H1 (cell line): ENCODE results near the gene COX5A. TPM values are rescaled to one million over a fixed set of nuclear protein-coding genes. Genes with fewer than 3 reads are reported as not detected.

Experiments
- CTCF ChIA-PET: fragments of 300-600 bp; sonication (Branson Sonifier 250); formaldehyde crosslinking; loops from one replicate; lab custom pipeline; 2021; ENCODE audit not compliant: partially characterized antibody; lab: Charles Lee
- POLR2A ChIA-PET: fragments of 300-600 bp; sonication (Branson Sonifier 250); formaldehyde crosslinking; loops from one replicate; lab custom pipeline; 2021; ENCODE audit warnings: inconsistent platforms; ENCODE audit not compliant: partially characterized antibody; lab: Charles Lee
- DNase-seq, 2 experiments: peaks; one replicate each; pipeline versions ENCODE4 v3.0.0 to v3.0.0-alpha.2; 2010 to 2022; ENCODE audit warnings: low spot score in 2 of 2, low read depth in 1 of 2, mixed read lengths in 1 of 2
- FAIRE-seq: peaks from 2 replicates; lab custom pipeline; 2011; peaks lifted over from hg19 to GRCh38; lab: Jason Lieb, UNC
- H2AFZ ChIP-seq: 2 replicates; pipeline ENCODE4 v1.8.1; 2012; ENCODE audit warnings: low read length, inconsistent platforms
- H2AK5ac ChIP-seq: 2 replicates; pipeline ENCODE4 v1.6.1; 2013; ENCODE audit warnings: low read depth, low read length
- H2BK120ac ChIP-seq: replicated peaks from 2 replicates; pipeline ENCODE3; 2013; ENCODE audit warnings: low read depth, low read length, inconsistent platforms
- H2BK12ac ChIP-seq: 2 replicates; pipeline ENCODE4 v1.6.1; 2013; ENCODE audit warnings: low read depth, low read length
- H2BK15ac ChIP-seq: 2 replicates; pipeline ENCODE4 v1.6.1; 2013; ENCODE audit warnings: low read length
- H2BK20ac ChIP-seq: 2 replicates; pipeline ENCODE4 v1.6.1; 2013; ENCODE audit warnings: low read length
- H2BK5ac ChIP-seq: 2 replicates; pipeline ENCODE4 v1.6.1; 2013; ENCODE audit warnings: low read depth, low read length
- H3K14ac ChIP-seq: 2 replicates; pipeline ENCODE4 v1.6.1; 2013; ENCODE audit warnings: inconsistent platforms; ENCODE audit not compliant: insufficient read length
- H3K18ac ChIP-seq: 2 replicates; pipeline ENCODE4 v1.6.1; 2013; ENCODE audit warnings: low read length; ENCODE audit errors: extremely low read depth
- H3K23ac ChIP-seq: 2 replicates; pipeline ENCODE4 v1.6.1; 2013; ENCODE audit warnings: inconsistent platforms; ENCODE audit not compliant: insufficient read length
- H3K23me2 ChIP-seq: 2 replicates; pipeline ENCODE4 v1.6.1; 2013; ENCODE audit warnings: low read depth, low read length
- H3K27ac ChIP-seq: 2 replicates; pipeline ENCODE4 v1.6.1; 2011; ENCODE audit warnings: low read depth, low read length, inconsistent platforms
- H3K27me3 ChIP-seq, 4 experiments: replicated peaks in 1 of 4; 1 replicate in 1 of 4; 2 replicates in 3 of 4; pipeline versions ENCODE4 v1.6.1 to v1.8.1; 2011 to 2013; ENCODE audit warnings: low read length in 3 of 4, mild to moderate bottlenecking in 3 of 4, inconsistent platforms in 2 of 4, mixed read lengths in 2 of 4, moderate library complexity in 1 of 4; ENCODE audit not compliant: control insufficient read depth in 3 of 4, insufficient read depth in 3 of 4; ENCODE audit errors: extremely low read depth in 1 of 4
- H3K36me3 ChIP-seq, 4 experiments: 2 replicates each; pipeline versions ENCODE4 v1.6.1 to v1.8.1; 2011 to 2013; ENCODE audit warnings: mild to moderate bottlenecking in 4 of 4, low read length in 3 of 4, moderate library complexity in 2 of 4, control low read depth in 1 of 4, inconsistent platforms in 1 of 4; ENCODE audit not compliant: insufficient read depth in 4 of 4, control insufficient read depth in 2 of 4
- H3K4ac ChIP-seq: replicated peaks from 2 replicates; pipeline ENCODE3; 2013; ENCODE audit warnings: low read length, low read depth, mixed read lengths, inconsistent platforms; ENCODE audit not compliant: insufficient read length
- H3K4me1 ChIP-seq, 4 experiments: replicated peaks in 1 of 4; 1 replicate in 1 of 4; 2 replicates in 3 of 4; pipeline versions ENCODE4 v1.6.1 to v1.8.1; 2011 to 2013; ENCODE audit warnings: low read length in 3 of 4, inconsistent platforms in 2 of 4, mixed read lengths in 1 of 4; ENCODE audit not compliant: insufficient read depth in 4 of 4, control insufficient read depth in 3 of 4
- H3K4me2 ChIP-seq, 2 experiments: 2 replicates each; pipeline versions ENCODE4 v1.6.1 to v1.8.1; 2011 to 2013; ENCODE audit warnings: low read depth in 2 of 2, low read length in 2 of 2, control low read depth in 1 of 2, inconsistent platforms in 1 of 2, mild to moderate bottlenecking in 1 of 2; ENCODE audit not compliant: insufficient read depth in 1 of 2
- H3K4me3 ChIP-seq, 4 experiments: fragments of 200-600, 300-600 bp in 1 of 4; sonication (generic), shearing (Covaris generic), sonication (Bioruptor Twin) in 1 of 4; 2 replicates each; pipeline versions ENCODE4 v1.5.1 to v1.8.1; 2011 to 2016; ENCODE audit warnings: low read length in 4 of 4, low read depth in 3 of 4, control low read depth in 2 of 4, inconsistent platforms in 2 of 4, mild to moderate bottlenecking in 2 of 4, mixed read lengths in 1 of 4, moderate library complexity in 1 of 4; ENCODE audit not compliant: insufficient read depth in 2 of 4; ENCODE audit errors: extremely low read depth in 1 of 4
- H3K56ac ChIP-seq: replicated peaks from 2 replicates; pipeline ENCODE3; 2013; ENCODE audit warnings: low read depth, mild to moderate bottlenecking, mixed read lengths, low read length, inconsistent platforms; ENCODE audit not compliant: insufficient read length
- H3K79me1 ChIP-seq: 2 replicates; pipeline ENCODE4 v1.6.1; 2013; ENCODE audit warnings: low read depth, low read length, control low read depth
- H3K79me2 ChIP-seq, 2 experiments: 2 replicates each; pipeline versions ENCODE4 v1.6.1 to v1.8.1; 2012 to 2013; ENCODE audit warnings: low read length in 2 of 2, mild to moderate bottlenecking in 2 of 2, inconsistent platforms in 1 of 2; ENCODE audit not compliant: insufficient read depth in 2 of 2, control insufficient read depth in 1 of 2
- H3K9ac ChIP-seq, 4 experiments: replicated peaks in 1 of 4; 1 replicate in 1 of 4; 2 replicates in 3 of 4; pipeline versions ENCODE4 v1.6.1 to v1.8.1; 2011 to 2013; ENCODE audit warnings: low read depth in 3 of 4, low read length in 3 of 4, control low read depth in 2 of 4, mild to moderate bottlenecking in 2 of 4, moderate library complexity in 2 of 4, inconsistent platforms in 1 of 4; ENCODE audit errors: extremely low read depth in 1 of 4
- H3K9me3 ChIP-seq, 2 experiments: 2 replicates each; pipeline versions ENCODE4 v1.6.1 to v1.8.1; 2012 to 2013; ENCODE audit warnings: mild to moderate bottlenecking in 2 of 2, moderate library complexity in 2 of 2, control low read depth in 1 of 2, inconsistent platforms in 1 of 2, low read depth in 1 of 2, low read length in 1 of 2, mixed read lengths in 1 of 2; ENCODE audit not compliant: insufficient read depth in 2 of 2
- H4K20me1 ChIP-seq, 2 experiments: replicated peaks in 1 of 2; 2 replicates each; pipeline versions ENCODE3 to v1.8.1; 2011 to 2013; ENCODE audit warnings: inconsistent platforms in 2 of 2, low read length in 2 of 2, mild to moderate bottlenecking in 1 of 2; ENCODE audit not compliant: insufficient read depth in 2 of 2, control insufficient read depth in 1 of 2
- H4K5ac ChIP-seq: 2 replicates; pipeline ENCODE4 v1.6.1; 2013; ENCODE audit warnings: low read length, low read depth, mixed read lengths, inconsistent platforms; ENCODE audit not compliant: insufficient read length
- H4K8ac ChIP-seq: 2 replicates; pipeline ENCODE4 v1.8.0; 2013; ENCODE audit warnings: mild to moderate bottlenecking, moderate library complexity, low read length, inconsistent platforms; ENCODE audit not compliant: insufficient read depth; ENCODE audit errors: extremely low read depth
- H4K91ac ChIP-seq: replicated peaks from 2 replicates; pipeline ENCODE3; 2013; ENCODE audit warnings: low read length, mixed read lengths, inconsistent platforms; ENCODE audit not compliant: insufficient read length
- BRCA1 ChIP-seq: IDR thresholded peaks from 2 replicates; pipeline ENCODE4 v1.6.1; 2012; ENCODE audit warnings: low read depth, low read length, improper control_type of control experiment
- TAF1 ChIP-seq: IDR thresholded peaks from 2 replicates; pipeline ENCODE4 v1.6.1; 2011; ENCODE audit warnings: mild to moderate bottlenecking, low read depth, low read length
- TBP ChIP-seq: IDR thresholded peaks from 2 replicates; pipeline ENCODE4 v1.6.1; 2011; ENCODE audit warnings: low read depth, low read length, improper control_type of control experiment
- WGBS, 2 experiments: shearing (Covaris generic) in 1 of 2; methylation state at CpG; one replicate each; pipeline versions ENCODE4 v1.1.6 to v1.1.7; 2013 to 2015; ENCODE audit warnings: low lambda C conversion rate in 2 of 2, mixed read lengths in 2 of 2, inconsistent platforms in 1 of 2, low coverage in 1 of 2, missing lambda C conversion rate in 1 of 2; ENCODE audit not compliant: insufficient replicate concordance in 2 of 2, insufficient coverage in 1 of 2, insufficient read length in 1 of 2; ENCODE audit errors: extremely low coverage in 1 of 2, missing lambda C conversion rate in 1 of 2; 5-methylcytosine and 5-hydroxymethylcytosine counted together
- polyA plus RNA-seq, 7 experiments: library from polyadenylated mRNA; depleted of rRNA in 3 of 7; stranded (reverse) in 5 of 7; unstranded in 2 of 7; fragments of >200 nt in 5 of 7; fragments of 200-250 nt in 2 of 7; gene quantifications; 1 replicate in 5 of 7; 2 replicates in 1 of 7; 4 replicates in 1 of 7; pipeline versions ENCODE4 v1.2.1 to v1.2.3, GENCODE V29; 2011 to 2013; ENCODE audit warnings: missing spikeins in 2 of 7, mixed read lengths in 2 of 7
- total RNA-seq: library from RNA; stranded (reverse); fragmentation: NEBNext Ultra II Directional; extraction: Animal tissue kit (Norgen Biotek cat#: 25700); gene quantifications from 2 replicates; pipeline ENCODE4 v1.2.1, GENCODE V29; 2021

COX5A gene
- total and polyA plus RNA-seq, 2 of the 8 experiments (the other 6 are each of a cell fraction or from before 2014, with no cell fraction given): 270 to 367 TPM

DNA sequence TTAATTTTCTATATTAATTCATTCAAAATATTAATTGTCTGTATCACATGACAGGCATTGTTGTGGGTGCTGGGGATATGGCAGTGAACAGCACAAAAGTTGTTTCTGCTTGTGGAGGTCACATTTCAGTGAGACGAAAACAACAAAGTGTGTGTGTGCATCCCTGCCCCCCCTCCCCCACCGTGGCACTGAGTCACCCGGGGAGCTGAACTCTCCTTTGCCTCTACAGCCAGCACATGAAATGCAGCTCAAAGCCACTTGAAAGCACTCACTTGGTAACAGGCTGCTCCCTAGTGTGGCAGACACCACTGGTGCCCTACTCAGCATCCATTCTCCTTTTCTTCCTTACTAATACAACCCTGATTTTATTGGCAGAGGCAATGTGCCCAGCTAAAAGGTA lies 40.6 kb upstream of the COX5A start:
- no peak overlapping the region for H4K91ac ChIP-seq
- no peak overlapping the region for H2BK15ac ChIP-seq
- no peaks in the 10 kb centered on the region for H3K27me3 ChIP-seq
- peak overlapping the region; percentile 91 for H2AFZ ChIP-seq
- H2BK12ac ChIP-seq: no peak overlapping the region
- H3K4me1 ChIP-seq: peaks cover 0 to 4% (median 1%) of the 10 kb centered on the region in 4 experiments; a peak in 3 of 7 replicates
- no peaks in the 10 kb centered on the region for H4K20me1 ChIP-seq
- H3K23me2 ChIP-seq: no peaks in the 10 kb centered on the region
- FAIRE-seq: no peak
- H3K9me3 ChIP-seq: no peaks in the 10 kb centered on the region
- no peak overlapping the region for H2BK20ac ChIP-seq
- H3K56ac ChIP-seq: no peak overlapping the region
- H3K14ac ChIP-seq: no peak overlapping the region
- no peak overlapping the region for H3K9ac ChIP-seq
- H3K23ac ChIP-seq: no peak overlapping the region
- no peak overlapping the region for H2BK5ac ChIP-seq
- no peaks in the 10 kb centered on the region for H3K79me1 ChIP-seq
- no peak overlapping the region for H3K18ac ChIP-seq
- H2AK5ac ChIP-seq: no peak overlapping the region
- H3K79me2 ChIP-seq: no peaks in the 10 kb centered on the region
- no peak for DNase-seq
- H4K8ac ChIP-seq: no peak overlapping the region
- no peak overlapping the region for H4K5ac ChIP-seq
- no peak overlapping the region for H3K4me2 ChIP-seq
- H3K4ac ChIP-seq: no peak overlapping the region
- H3K36me3 ChIP-seq: no peaks in the 10 kb centered on the region
- no peak overlapping the region for H3K27ac ChIP-seq
- H2BK120ac ChIP-seq: no peak overlapping the region
- CTCF ChIA-PET: interaction anchor here (0.6 to 2.7 kb wide), 8 partner anchors 9 to 349 kb away, joined by 3 to 20 read pairs (median 4); partner anchors contain the start of genes RPP25 and SCAMP5
- POLR2A ChIA-PET: interaction anchor here (0.8 to 0.9 kb wide), 2 partner anchors 15 to 330 kb away, joined by 3 to 4 read pairs; no protein-coding TSS in a partner anchor
- no peak overlapping the region for H3K4me3 ChIP-seq
- 49% methylated on average over 3 of the region's 3 CpGs; no CpG with 5 or more reads in 1 of the 2 experiments for WGBS, 2 experiments
- TF ChIP-seq TBP (no peak), TAF1 (no peak), BRCA1 (no peak)
